K562 (cell line): ENCODE measurements around the gene MAPKAPK3. TPM values are rescaled to one million over a fixed set of nuclear protein-coding genes. Genes with fewer than 3 reads are reported as not detected.
"Not testable (repeated sequence)": the region's sequence is repeated elsewhere in the genome, so short reads cannot be mapped to it uniquely, and the experiment has no call there.

Experiments
- ATAC-seq: fragments of 200-7000 bp; cut with Tn5 transposase; 3 replicates; pipeline ENCODE4 v1.9.1; 2020; ENCODE audit warnings: moderate library complexity
- BruUV-seq: library from RNA; stranded (reverse); fragments of 400-500 nt; replicated peaks from 2 replicates; lab custom pipeline; 2021; lab: Mats Ljungman, UMichigan
- CTCF ChIA-PET: fragments of 300-600 bp; formaldehyde crosslinking; extraction: SDS; loops from one replicate; lab custom pipeline; 2021; ENCODE audit warnings: low intra/inter-chr PET ratio; lab: Yijun Ruan, JAX
- POLR2A ChIA-PET: fragments of 300-600, 350-650 bp; sonication (Branson Sonifier 250); formaldehyde crosslinking; extraction: SDS; loops from one replicate; lab custom pipeline; 2021; ENCODE audit warnings: antibody characterized with exemption, inconsistent platforms; lab: Yijun Ruan, JAX
- DNase-seq, 4 experiments: peaks; one replicate each; pipeline versions ENCODE4 v3.0.0 to v3.0.0-alpha.2; 2011 to 2018; ENCODE audit warnings: low spot score in 3 of 4, mixed read lengths in 3 of 4; ENCODE audit errors: extremely low read depth in 1 of 4
- FAIRE-seq: peaks from 2 replicates; lab custom pipeline; 2011; peaks lifted over from hg19 to GRCh38; lab: Jason Lieb, UNC
- H2AFZ ChIP-seq: 2 replicates; pipeline ENCODE4 v1.6.0; 2011; ENCODE audit warnings: low read depth, low read length, control low read depth, inconsistent platforms
- H3K27ac ChIP-seq: fragments of 200-600 bp; 3 replicates; pipeline ENCODE4 v1.8.0; 2011; ENCODE audit warnings: low read depth, mild to moderate bottlenecking, control low read depth, inconsistent platforms, low read length, moderate library complexity, mixed read lengths; ENCODE audit errors: extremely low read depth
- H3K27me3 ChIP-seq, 2 experiments: fragments of 300-600 bp in 1 of 2; 2 replicates in 1 of 2; 3 replicates in 1 of 2; pipeline versions ENCODE4 v1.6.0 to v1.8.0; 2011; ENCODE audit warnings: inconsistent platforms in 2 of 2, low read length in 2 of 2, mild to moderate bottlenecking in 1 of 2, mixed read lengths in 1 of 2, moderate library complexity in 1 of 2; ENCODE audit not compliant: control insufficient read depth in 2 of 2, insufficient read depth in 2 of 2
- H3K36me3 ChIP-seq: fragments of 300-600 bp; 3 replicates; pipeline ENCODE4 v1.8.0; 2011; ENCODE audit warnings: mild to moderate bottlenecking, low read length, inconsistent platforms; ENCODE audit not compliant: control insufficient read depth, insufficient read depth
- H3K4me1 ChIP-seq, 2 experiments: fragments of 200-600 bp in 1 of 2; replicated peaks in 1 of 2; 2 replicates in 1 of 2; 3 replicates in 1 of 2; pipeline versions ENCODE4 v1.5.1 to v1.8.0; 2011; ENCODE audit warnings: inconsistent platforms in 2 of 2, low read length in 2 of 2, mild to moderate bottlenecking in 1 of 2, mixed read lengths in 1 of 2, moderate library complexity in 1 of 2; ENCODE audit not compliant: control insufficient read depth in 2 of 2, insufficient read depth in 2 of 2
- H3K4me2 ChIP-seq: 2 replicates; pipeline ENCODE4 v1.6.1; 2011; ENCODE audit warnings: low read length, control low read depth, inconsistent platforms, mixed read lengths; ENCODE audit not compliant: insufficient read depth
- H3K4me3 ChIP-seq: fragments of 200-600 bp; sonication (generic), shearing (Covaris generic); 2 replicates; pipeline ENCODE4 v1.5.1; 2016; ENCODE audit warnings: control low read depth, inconsistent platforms
- H3K79me2 ChIP-seq: fragments of 200-600 bp; 3 replicates; pipeline ENCODE4 v1.8.0; 2011; ENCODE audit warnings: low read length, inconsistent platforms; ENCODE audit not compliant: control insufficient read depth, insufficient read depth
- H3K9ac ChIP-seq, 2 experiments: 2 replicates each; pipeline versions ENCODE4 v1.6.0 to v1.6.1; 2011; ENCODE audit warnings: low read depth in 2 of 2, low read length in 2 of 2, control low read depth in 1 of 2, inconsistent platforms in 1 of 2, mild to moderate bottlenecking in 1 of 2, mixed read lengths in 1 of 2; ENCODE audit not compliant: insufficient read depth in 1 of 2
- H3K9me1 ChIP-seq: one replicate; pipeline ENCODE4 v1.6.0; 2011; ENCODE audit warnings: inconsistent platforms, mild to moderate bottlenecking, low read length, moderate library complexity; ENCODE audit not compliant: control insufficient read depth, insufficient read depth
- H3K9me3 ChIP-seq: replicated peaks from 2 replicates; pipeline ENCODE4 v1.5.1; 2011; ENCODE audit warnings: low read depth, low read length, inconsistent platforms; ENCODE audit not compliant: control insufficient read depth, insufficient read depth
- H4K20me1 ChIP-seq: replicated peaks from 2 replicates; pipeline ENCODE4 v1.6.1; 2011; ENCODE audit warnings: low read length, inconsistent platforms, mixed read lengths; ENCODE audit not compliant: control insufficient read depth, insufficient read depth
- CBFB ChIP-seq: sonication (generic); formaldehyde crosslinking; IDR thresholded peaks from 2 replicates; pipeline ENCODE4 v1.4.0; 2020; ENCODE audit warnings: mild to moderate bottlenecking, missing genetic modification reagents
- CREBBP ChIP-seq: IDR thresholded peaks from one replicate; pipeline ENCODE4 v1.6.1; 2012; ENCODE audit warnings: low read depth, mild to moderate bottlenecking, control low read depth, inconsistent platforms, low read length
- FOXJ3 ChIP-seq: sonication (generic); formaldehyde crosslinking; IDR thresholded peaks from 2 replicates; pipeline ENCODE4 v1.4.0; 2020; ENCODE audit warnings: mild to moderate bottlenecking, missing genetic modification reagents
- MTA1 ChIP-seq: fragments of 450-650 bp; IDR thresholded peaks from 2 replicates; pipeline ENCODE4 v1.6.1; 2017; ENCODE audit warnings: borderline replicate concordance
- NBN ChIP-seq: fragments of 450-650 bp; IDR thresholded peaks from 2 replicates; pipeline ENCODE4 v1.6.1; 2016; ENCODE audit warnings: low read depth, mild to moderate bottlenecking
- NR3C1 ChIP-seq: sonication (generic); formaldehyde crosslinking; IDR thresholded peaks from 2 replicates; pipeline ENCODE4 v1.8.1; 2022; ENCODE audit warnings: missing genetic modification reagents
- POLR2B ChIP-seq: fragments of 450-650 bp; IDR thresholded peaks from 2 replicates; pipeline ENCODE4 v1.6.1; 2018; ENCODE audit warnings: low read depth; ENCODE audit not compliant: partially characterized antibody
- PYGO2 ChIP-seq: fragments of 450-650 bp; IDR thresholded peaks from 2 replicates; pipeline ENCODE4 v1.6.1; 2016; ENCODE audit warnings: mild to moderate bottlenecking, missing genetic modification characterization, moderate library complexity, missing compliant biosample characterization
- SMAD1 ChIP-seq: fragments of 150-350 bp; IDR thresholded peaks from 2 replicates; pipeline ENCODE4 v1.6.1; 2014; ENCODE audit warnings: low read length, low read depth; ENCODE audit not compliant: partially characterized antibody
- TARDBP ChIP-seq: fragments of 450-650 bp; IDR thresholded peaks from 2 replicates; pipeline ENCODE4 v1.6.1; 2016
- ZFP1 ChIP-seq: fragments of 450-650 bp; formaldehyde crosslinking; IDR thresholded peaks from 2 replicates; pipeline ENCODE4 v1.4.0; 2020; ENCODE audit warnings: mild to moderate bottlenecking, mixed read lengths
- WGBS: fragments of 100-300 bp; shearing (Covaris generic); methylation state at CpG from one replicate; pipeline ENCODE4 v1.1.6; 2016; ENCODE audit warnings: low coverage, mixed read lengths; ENCODE audit not compliant: insufficient coverage; ENCODE audit errors: missing lambda C conversion rate; 5-methylcytosine and 5-hydroxymethylcytosine counted together
- in situ Hi-C: fragments of 300-500 bp; cut with MboI; formaldehyde crosslinking; loops from 4 replicates; pipeline ENCODE4 v1.15.0; 2018; ENCODE audit warnings: inconsistent platforms, mixed read lengths
- intact Hi-C: fragments of 100-400 bp; cut with micrococcal nuclease; formaldehyde crosslinking; loops from 2 replicates; pipeline ENCODE4 v1.14.2; 2022
- polyA plus RNA-seq, 8 experiments: library from polyadenylated mRNA; depleted of rRNA in 4 of 8; stranded (reverse) in 5 of 8; unstranded in 3 of 8; fragments of >200 nt; fragmentation: Nextera tagmentation in 2 of 8; fragmentation: Illumina TruSeq in 1 of 8; extraction: Ambion mirVana in 2 of 8; extraction: Trizol in 1 of 8; gene quantifications; 2 replicates each; pipeline versions ENCODE4 v1.2.1 to v1.2.3, GENCODE V29; 2011 to 2014; ENCODE audit warnings: inconsistent platforms in 1 of 8, missing spikeins in 1 of 8
- total RNA-seq, 7 experiments: library from RNA; depleted of rRNA in 6 of 7; stranded (reverse); fragments of >200 nt in 6 of 7; fragmentation: Illumina TruSeq in 2 of 7; extraction: Trizol in 2 of 7; gene quantifications; 2 replicates each; pipeline versions ENCODE4 v1.2.1 to v1.2.3, GENCODE V29; 2011 to 2021; ENCODE audit warnings: low replicate concordance in 1 of 7

The MAPKAPK3 gene
- total and polyA plus RNA-seq, 9 of the 15 experiments (the other 6 are each of a cell fraction or from before 2014, with no cell fraction given): 8.0 to 56.4 (median 41.2) TPM

- H2AFZ ChIP-seq: no peak overlapping the region
- intact Hi-C loops (no loop called here), in situ Hi-C loops (no loop called here)
- H3K79me2 ChIP-seq: no peaks in the 10 kb centered on the region
- ChIA-PET POLR2A (no interaction called here), CTCF (no interaction called here)
- no peak for ATAC-seq
- no peaks in the 10 kb centered on the region for H3K4me1 ChIP-seq
- DNase-seq: no peak
- H3K36me3 ChIP-seq: no peaks in the 10 kb centered on the region
- H3K9me1 ChIP-seq: no peaks in the 10 kb centered on the region
- H3K4me3 ChIP-seq: no peak overlapping the region
- no peak overlapping the region for H3K27ac ChIP-seq
- BruUV-seq: no TSS peak
- H3K9me3 ChIP-seq: no peaks in the 10 kb centered on the region
- no peak overlapping the region for H3K4me2 ChIP-seq
- no peak for FAIRE-seq
- H4K20me1 ChIP-seq: no peaks in the 10 kb centered on the region
- H3K9ac ChIP-seq: no peak overlapping the region
- peaks cover 0 to 3% of the 10 kb centered on the region in 2 experiments; a peak in 2 of 5 replicates for H3K27me3 ChIP-seq
- no peak for TF ChIP-seq FOXJ3 (CRISPR knock-in tag)
- TF ChIP-seq ZFP1: no peak
- no peak for TF ChIP-seq MTA1
- TF ChIP-seq NBN: no peak
- no peak for TF ChIP-seq POLR2B
- no peak for TF ChIP-seq CBFB
- TF ChIP-seq PYGO2 (tag): no peak
- no peak for TF ChIP-seq CREBBP
- TF ChIP-seq TARDBP: no peak
- TF ChIP-seq NR3C1: no peak
- TF ChIP-seq SMAD1: no peak
- TF ChIP-seq, all 486 proteins: peak for 0
- WGBS: 4% methylated on average over 2 of the region's 2 CpGs
Measured at GRCh38 chr3:50687916-50688315, 71.0 kb downstream of the MAPKAPK3 start.

GRCh38 chr3:50688602-50689001 is 71.7 kb downstream of the MAPKAPK3 start:
- H2AFZ ChIP-seq, H3K9ac ChIP-seq, H3K4me1 ChIP-seq, DNase-seq, ATAC-seq, in situ Hi-C loops, FAIRE-seq, H3K27me3 ChIP-seq, BruUV-seq, H3K79me2 ChIP-seq, POLR2A ChIA-PET, H4K20me1 ChIP-seq, H3K36me3 ChIP-seq, intact Hi-C loops, H3K9me3 ChIP-seq, H3K27ac ChIP-seq, H3K4me3 ChIP-seq, H3K4me2 ChIP-seq, CTCF ChIA-PET, H3K9me1 ChIP-seq: not testable (repeated sequence)
- 0% methylated on average over 3 of the region's 4 CpGs for WGBS
